Prostate gland (tissue), 2 donors: Measurements from ENCODE around the gene ODF4. TPM values are rescaled to one million over a fixed set of nuclear protein-coding genes. Genes with fewer than 3 reads are reported as not detected.
"Not testable (repeated sequence)": the region's sequence is repeated elsewhere in the genome, so short reads cannot be mapped to it uniquely, and the experiment has no call there.

Experiments
- DNase-seq: peaks from one replicate; pipeline ENCODE4 v3.0.0-alpha.2; 2019; ENCODE audit warnings: low spot score
- H3K27ac ChIP-seq, 2 donors: fragments of 200-600 bp; sonication (generic); 2 replicates each; pipeline ENCODE4 v1.5.1; 2017 to 2019
- H3K27me3 ChIP-seq: fragments of 200-600 bp; sonication (generic); replicated peaks from 2 replicates; pipeline ENCODE4 v1.5.1; 2019; ENCODE audit not compliant: insufficient read depth
- H3K36me3 ChIP-seq, 2 donors: fragments of 200-600 bp; sonication (generic); 1 replicate in 1 of 2; 2 replicates in 1 of 2; pipeline versions ENCODE4 v1.5.1 to v1.8.1; 2017 to 2019
- H3K4me1 ChIP-seq: fragments of 200-600 bp; sonication (generic); replicated peaks from 2 replicates; pipeline ENCODE4 v1.5.1; 2019
- H3K4me3 ChIP-seq, 2 donors: fragments of 200-600 bp; sonication (generic); 2 replicates each; pipeline ENCODE4 v1.5.1; 2017 to 2019
- H3K9me3 ChIP-seq: fragments of 200-600 bp; sonication (generic); 2 replicates; pipeline ENCODE4 v1.5.1; 2017
- CTCF ChIP-seq, 4 experiments: fragments of 200-600 bp in 2 of 4; fragments of 450-650 bp in 2 of 4; sonication (generic) in 2 of 4; IDR thresholded peaks; 1 replicate in 3 of 4; 2 replicates in 1 of 4; pipeline ENCODE4 v1.5.1; 2016 to 2019; ENCODE audit warnings: antibody characterized with exemption in 4 of 4, mild to moderate bottlenecking in 2 of 4, moderate library complexity in 2 of 4
- POLR2A ChIP-seq: fragments of 450-650 bp; IDR thresholded peaks from one replicate; pipeline ENCODE4 v1.6.1; 2016; ENCODE audit warnings: antibody characterized with exemption, mild to moderate bottlenecking
- POLR2AphosphoS5 ChIP-seq: sonication (generic); formaldehyde crosslinking; IDR thresholded peaks from one replicate; pipeline ENCODE4 v1.6.1; 2017; ENCODE audit warnings: antibody characterized with exemption
- WGBS: methylation state at CpG from one replicate; pipeline ENCODE4 v1.1.5; 2018; 5-methylcytosine and 5-hydroxymethylcytosine counted together
- intact Hi-C: fragments of 100-400 bp; cut with DNase I; formaldehyde crosslinking; loops from one replicate; pipeline ENCODE4 v1.14.2; 2022
- total RNA-seq, 2 donors: library from RNA; depleted of rRNA; stranded (reverse); fragments of >200 nt; gene quantifications; one replicate each; pipeline ENCODE4 v1.1.0, GENCODE V29; 2016

Gene ODF4
- total RNA-seq, 2 donors from 2014 or later = not detected

GRCh38 chr17:8372422-8372821, 32.8 kb downstream of the ODF4 start:
- 61% methylated on average over 7 of the region's 7 CpGs for WGBS
- no peak for DNase-seq
- H3K4me3 ChIP-seq = no peak overlapping the region
- H3K27ac ChIP-seq = no peak overlapping the region
- TF ChIP-seq POLR2AphosphoS5 = no peak
- TF ChIP-seq CTCF (IDR thresholded peaks at IDR 0.05) = no peak
- TF ChIP-seq POLR2A = no peak
- H3K4me1 ChIP-seq = peaks cover 8% of the 10 kb centered on the region
- H3K36me3 ChIP-seq = no peaks in the 10 kb centered on the region
- no peaks in the 10 kb centered on the region for H3K27me3 ChIP-seq
- intact Hi-C loops = no loop called here
- H3K9me3 ChIP-seq = no peaks in the 10 kb centered on the region

- H3K4me1 ChIP-seq, intact Hi-C loops, H3K9me3 ChIP-seq, DNase-seq, H3K4me3 ChIP-seq, H3K36me3 ChIP-seq, H3K27ac ChIP-seq, H3K27me3 ChIP-seq: not testable (repeated sequence)
- WGBS = 93% methylated on average over 25 of the region's 26 CpGs
Observed at GRCh38 chr17:8373856-8374255, 34.2 kb downstream of the ODF4 start.

- peak; percentile 13 for DNase-seq
- intact Hi-C loops = loop anchor here (5.0 kb wide), 1 partner anchor 62 kb away; the partner anchor contains the start of gene NDEL1
- Histone ChIP-seq H3K36me3 (peaks cover 0 to 6% of the 10 kb centered on the region in 2 donors), H3K9me3 (no peaks in the 10 kb centered on the region), H3K27me3 (no peaks in the 10 kb centered on the region), H3K4me1 (peaks cover 16% of the 10 kb centered on the region), H3K27ac (peak overlapping the region; percentile 92), H3K4me3 (peak overlapping the region; percentile 52 to 63)
- 10% methylated on average over 18 of the region's 18 CpGs for WGBS
- TF ChIP-seq POLR2AphosphoS5 (peak; percentile 22), CTCF (IDR thresholded peaks at IDR 0.05) (no peak)
Observed at GRCh38 chr17:8375738-8376259, 36.2 kb downstream of the ODF4 start.

- Histone ChIP-seq H3K27me3 (no peaks in the 10 kb centered on the region), H3K27ac (peak within 1 kb of the TSS; percentile 92), H3K36me3 (peaks cover 0 to 8% of the 10 kb centered on the region in 2 donors), H3K4me3 (peak within 1 kb of the TSS; percentile 52 to 63), H3K4me1 (peaks cover 22% of the 10 kb centered on the region), H3K9me3 (no peaks in the 10 kb centered on the region)
- TF ChIP-seq POLR2A (peak; percentile 66), CTCF (IDR thresholded peaks at IDR 0.05) (peak; percentile 10 to 72 (median 70)), POLR2AphosphoS5 (peak; percentile 85)
- peak; percentile 83 for DNase-seq
- intact Hi-C loops = loop anchor here (5.0 kb wide), 1 partner anchor 61 kb away; the partner anchor contains the start of gene NDEL1
- WGBS = under 1% methylated on average over 41 of the region's 41 CpGs
Observed at GRCh38 chr17:8376271-8377067, 36.8 kb downstream of the ODF4 start, which contains the start of gene KRABD2. KRABD2 (minus strand) TSS chr17:8376704.

GRCh38 chr17:8377422-8377821, 37.8 kb downstream of the ODF4 start:
- H3K27ac ChIP-seq = no peak overlapping the region
- WGBS = 93% methylated on average over 4 of the region's 4 CpGs

GRCh38 chr17:8378117-8378516, 38.5 kb downstream of the ODF4 start:
- H3K4me3 ChIP-seq, H3K9me3 ChIP-seq, DNase-seq, H3K36me3 ChIP-seq, H3K27me3 ChIP-seq, H3K27ac ChIP-seq: not testable (repeated sequence)
- 81% methylated on average over 8 of the region's 8 CpGs for WGBS
- peaks cover 28% of the 10 kb centered on the region for H3K4me1 ChIP-seq
- intact Hi-C loops = loop anchor here (5.0 kb wide), 1 partner anchor 59 kb away; the partner anchor contains the start of gene NDEL1

More at GRCh38 chr17:8377422-8377821, 37.8 kb downstream of the ODF4 start:
- H3K36me3 ChIP-seq = peaks cover 0 to 8% of the 10 kb centered on the region in 2 donors
- intact Hi-C loops = loop anchor here (5.0 kb wide), 1 partner anchor 60 kb away; the partner anchor contains the start of gene NDEL1
- TF ChIP-seq CTCF (IDR thresholded peaks at IDR 0.05) = no peak
- no peak for TF ChIP-seq POLR2A
- TF ChIP-seq POLR2AphosphoS5 = no peak
- H3K9me3 ChIP-seq = no peaks in the 10 kb centered on the region
- no peak overlapping the region for H3K4me3 ChIP-seq
- no peaks in the 10 kb centered on the region for H3K27me3 ChIP-seq
- peaks cover 28% of the 10 kb centered on the region for H3K4me1 ChIP-seq
- no peak for DNase-seq
